ENCODE measurements around the gene C2orf49. TPM values are rescaled to one million over a fixed set of nuclear protein-coding genes. Genes with fewer than 3 reads are reported as not detected.
A peak's percentile ranks its signal among the peaks of the same experiment; 100 is the strongest.

C2orf49 gene
- total and polyA plus RNA-seq, 2 donors (not counting 3 experiments of a cell fraction or from before 2014, with no cell fraction given): 4.6 to 15.0 TPM

- no peaks in the 10 kb centered on the region for H3K9me1 ChIP-seq (replicated peaks; ENCODE audit: control insufficient read depth, extremely low read depth, insufficient read depth, low read length)
- dilution Hi-C loops (cut with MboI; ENCODE audit: extremely low pct_ligation_motif_present, low sequenced_read_pairs): no loop called here
- H3K9me3 ChIP-seq (replicated peaks; ENCODE audit: control insufficient read depth, insufficient read depth, low read length): no peaks in the 10 kb centered on the region
- intact Hi-C loops (cut with micrococcal nuclease): loop anchor here (10.0 kb wide), 1 partner anchor 800 kb away; the partner anchor contains the start of gene UXS1
- ChIA-PET CTCF (interaction anchor here (0.7 to 4.7 kb wide), 5 partner anchors 9 to 126 kb away, joined by 3 to 31 read pairs (median 5); no protein-coding TSS in a partner anchor), POLR2A (interaction anchor here (1.0 to 2.4 kb wide), 3 partner anchors 9 to 122 kb away, joined by 3 to 7 read pairs (median 3); no protein-coding TSS in a partner anchor)
- no TSS peak for BruUV-seq (replicated peaks)
- H2AFZ ChIP-seq (ENCODE audit: low read depth, low read length): no peak overlapping the region
- peak overlapping the region; percentile 75 for H3K4me2 ChIP-seq (ENCODE audit: insufficient read depth, low read length)
- H3K27me3 ChIP-seq (ENCODE audit: control insufficient read depth in 2 of 2, insufficient read depth in 2 of 2, low read length in 2 of 2): no peaks in the 10 kb centered on the region
- peak overlapping the region; percentile 6 to 99 (median 59) for H3K4me3 ChIP-seq (replicated peaks in 1 of 3; ENCODE audit: insufficient read depth in 1 of 3, low read depth in 1 of 3, low read length in 3 of 3)
- H3K36me3 ChIP-seq (ENCODE audit: control insufficient read depth in 2 of 2, extremely low read depth in 1 of 2, insufficient read depth in 2 of 2, low read length in 2 of 2): peaks cover 5 to 15% of the 10 kb centered on the region in 2 experiments
- no peaks in the 10 kb centered on the region for H4K20me1 ChIP-seq (replicated peaks; ENCODE audit: control insufficient read depth, extremely low read depth, insufficient read depth, low read length)
- peak; percentile 79 for DNase-seq (ENCODE audit: low read depth, low spot score)
- H3K27ac ChIP-seq (ENCODE audit: insufficient read depth, low read depth, low read length): peak overlapping the region; percentile 92
- H3K9ac ChIP-seq (replicated peaks; ENCODE audit: extremely low read depth, insufficient read depth, low read length): peak overlapping the region; percentile 100
- H3K79me2 ChIP-seq (ENCODE audit: control insufficient read depth, insufficient read depth, low read length): peaks cover 92% of the 10 kb centered on the region
- TF ChIP-seq EZH2 (IDR thresholded peaks at IDR 0.05; ENCODE audit: borderline replicate concordance, low read depth, low read length, severe bottlenecking) (no peak), POLR2A (IDR thresholded peaks at IDR 0.05; ENCODE audit: low read depth, low read length) (peak; percentile 82), GATA2 (IDR thresholded peaks at IDR 0.05; ENCODE audit: insufficient read depth, insufficient read length, low read depth, low read length) (peak; percentile 25)
- H3K4me1 ChIP-seq (ENCODE audit: control insufficient read depth, extremely low read depth, insufficient read depth, low read length): peaks cover 65% of the 10 kb centered on the region
- peak; percentile 68 for FAIRE-seq
Observed at GRCh38 chr2:105394951-105395611, 57.7 kb downstream of the C2orf49 start.

DNA sequence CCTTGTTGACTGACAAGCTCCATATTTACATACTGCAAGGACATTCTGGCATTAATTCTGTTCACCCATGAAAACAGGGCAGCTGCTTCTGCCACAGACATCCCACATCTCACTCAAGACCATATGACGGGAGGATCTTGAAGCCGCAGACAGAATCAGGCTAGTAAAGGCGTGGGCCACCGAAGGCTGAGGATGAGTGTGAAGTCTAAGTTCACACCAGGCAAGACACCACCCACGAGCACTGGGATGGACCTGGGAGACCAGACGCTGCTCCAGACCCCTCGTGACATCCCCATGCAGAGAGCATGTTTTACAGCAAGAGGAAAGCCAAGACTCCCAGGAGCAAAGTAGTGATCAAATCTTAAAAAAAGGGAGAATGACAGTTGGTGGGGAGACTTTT lies 58.4 kb downstream of the C2orf49 start:
- peaks cover 59% of the 10 kb centered on the region for H3K4me1 ChIP-seq (ENCODE audit: control insufficient read depth, extremely low read depth, insufficient read depth, low read length)

More for the DNA sequence above, 58.4 kb downstream of the C2orf49 start:
- no peaks in the 10 kb centered on the region for H4K20me1 ChIP-seq (replicated peaks; ENCODE audit: control insufficient read depth, extremely low read depth, insufficient read depth, low read length)
- no peaks in the 10 kb centered on the region for H3K9me3 ChIP-seq (replicated peaks; ENCODE audit: control insufficient read depth, insufficient read depth, low read length)
- H3K79me2 ChIP-seq (ENCODE audit: control insufficient read depth, insufficient read depth, low read length): peaks cover 86% of the 10 kb centered on the region
- no peaks in the 10 kb centered on the region for H3K27me3 ChIP-seq (ENCODE audit: control insufficient read depth in 2 of 2, insufficient read depth in 2 of 2, low read length in 2 of 2)
- no peaks in the 10 kb centered on the region for H3K9me1 ChIP-seq (replicated peaks; ENCODE audit: control insufficient read depth, extremely low read depth, insufficient read depth, low read length)
- no TSS peak for BruUV-seq (replicated peaks)
- peak overlapping the region; percentile 59 to 99 (median 76) for H3K4me3 ChIP-seq (replicated peaks in 1 of 3; ENCODE audit: insufficient read depth in 1 of 3, low read depth in 1 of 3, low read length in 3 of 3)
- peak overlapping the region; percentile 75 for H3K4me2 ChIP-seq (ENCODE audit: insufficient read depth, low read length)
- peaks cover 5 to 14% of the 10 kb centered on the region in 2 experiments for H3K36me3 ChIP-seq (ENCODE audit: control insufficient read depth in 2 of 2, extremely low read depth in 1 of 2, insufficient read depth in 2 of 2, low read length in 2 of 2)
- no peak overlapping the region for H2AFZ ChIP-seq (ENCODE audit: low read depth, low read length)
- no peak for DNase-seq (ENCODE audit: low read depth, low spot score)
- H3K27ac ChIP-seq (ENCODE audit: insufficient read depth, low read depth, low read length): peak overlapping the region; percentile 92
- TF ChIP-seq, protein P1, sequence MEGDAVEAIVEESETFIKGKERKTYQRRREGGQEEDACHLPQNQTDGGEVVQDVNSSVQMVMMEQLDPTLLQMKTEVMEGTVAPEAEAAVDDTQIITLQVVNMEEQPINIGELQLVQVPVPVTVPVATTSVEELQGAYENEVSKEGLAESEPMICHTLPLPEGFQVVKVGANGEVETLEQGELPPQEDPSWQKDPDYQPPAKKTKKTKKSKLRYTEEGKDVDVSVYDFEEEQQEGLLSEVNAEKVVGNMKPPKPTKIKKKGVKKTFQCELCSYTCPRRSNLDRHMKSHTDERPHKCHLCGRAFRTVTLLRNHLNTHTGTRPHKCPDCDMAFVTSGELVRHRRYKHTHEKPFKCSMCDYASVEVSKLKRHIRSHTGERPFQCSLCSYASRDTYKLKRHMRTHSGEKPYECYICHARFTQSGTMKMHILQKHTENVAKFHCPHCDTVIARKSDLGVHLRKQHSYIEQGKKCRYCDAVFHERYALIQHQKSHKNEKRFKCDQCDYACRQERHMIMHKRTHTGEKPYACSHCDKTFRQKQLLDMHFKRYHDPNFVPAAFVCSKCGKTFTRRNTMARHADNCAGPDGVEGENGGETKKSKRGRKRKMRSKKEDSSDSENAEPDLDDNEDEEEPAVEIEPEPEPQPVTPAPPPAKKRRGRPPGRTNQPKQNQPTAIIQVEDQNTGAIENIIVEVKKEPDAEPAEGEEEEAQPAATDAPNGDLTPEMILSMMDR (IDR thresholded peaks at IDR 0.05; ENCODE audit: extremely low read depth in 1 of 2, insufficient read depth in 1 of 2, low read depth in 1 of 2, low read length in 2 of 2): no peak
- no peak for TF ChIP-seq GATA2 (IDR thresholded peaks at IDR 0.05; ENCODE audit: insufficient read depth, insufficient read length, low read depth, low read length)
- no peak for TF ChIP-seq JUN (IDR thresholded peaks at IDR 0.05; ENCODE audit: borderline replicate concordance, insufficient read depth, insufficient read length, low read depth)
- TF ChIP-seq POLR2AphosphoS5 (IDR thresholded peaks at IDR 0.05; ENCODE audit: insufficient read depth, low read depth, low read length): no peak
- TF ChIP-seq POLR2A (IDR thresholded peaks at IDR 0.05; ENCODE audit: low read depth, low read length): no peak
- TF ChIP-seq MAX (IDR thresholded peaks at IDR 0.05; ENCODE audit: insufficient read depth, insufficient read length): no peak
- TF ChIP-seq MYC (IDR thresholded peaks at IDR 0.05; ENCODE audit: low read depth, low read length): no peak
- TF ChIP-seq EZH2 (IDR thresholded peaks at IDR 0.05; ENCODE audit: borderline replicate concordance, low read depth, low read length, severe bottlenecking): no peak
- TF ChIP-seq FOS (IDR thresholded peaks at IDR 0.05; ENCODE audit: borderline replicate concordance, insufficient read depth, low read length): no peak
- dilution Hi-C loops (cut with MboI; ENCODE audit: extremely low pct_ligation_motif_present, low sequenced_read_pairs): no loop called here
- H3K9ac ChIP-seq (replicated peaks; ENCODE audit: extremely low read depth, insufficient read depth, low read length): peak overlapping the region; percentile 100
- POLR2A ChIA-PET: interaction anchor here (0.9 to 2.4 kb wide), 3 partner anchors 8 to 122 kb away, joined by 3 to 7 read pairs (median 4); no protein-coding TSS in a partner anchor
- FAIRE-seq: peak; percentile 38
- intact Hi-C loops (cut with micrococcal nuclease): loop anchor here (1.0 to 10.0 kb wide), 2 partner anchors 126 to 799 kb away; partner anchors contain the start of gene UXS1
- CTCF ChIA-PET: interaction anchor here (0.8 to 4.7 kb wide), 5 partner anchors 9 to 125 kb away, joined by 3 to 31 read pairs (median 3); no protein-coding TSS in a partner anchor

Measured in endothelial cell of umbilical vein (primary cell).